GM06990 (cell line): Measurements from ENCODE around the gene AHNAK.

ENCODE experiments used
- DNase-seq: peaks from one replicate; pipeline ENCODE4 v3.0.0-alpha.2; 2011; ENCODE audit not compliant: insufficient read length; ENCODE audit errors: extremely low read depth
- H3K27me3 ChIP-seq: replicated peaks from 2 replicates; pipeline ENCODE4 v1.6.0; 2011; ENCODE audit warnings: low read length; ENCODE audit not compliant: control insufficient read depth, insufficient read depth
- H3K36me3 ChIP-seq: 2 replicates; pipeline ENCODE4 v1.5.1; 2011; ENCODE audit warnings: low read length; ENCODE audit not compliant: control insufficient read depth, insufficient read depth
- H3K4me3 ChIP-seq: replicated peaks from 2 replicates; pipeline ENCODE4 v1.5.1; 2011; ENCODE audit warnings: low read depth, mild to moderate bottlenecking, control low read depth, low read length
- TF ChIP-seq, protein P1 (sequence below): IDR thresholded peaks from 2 replicates; pipeline ENCODE4 v1.5.1; 2011; ENCODE audit warnings: low read length, control low read depth, mild to moderate bottlenecking, inconsistent platforms; ENCODE audit not compliant: insufficient read depth, poor library complexity, severe bottlenecking

The AHNAK gene

GRCh38 chr11:62433141-62433903, 113.3 kb downstream of the AHNAK start:
- Histone ChIP-seq H3K36me3 (no peaks in the 10 kb centered on the region), H3K4me3 (no peak overlapping the region), H3K27me3 (no peaks in the 10 kb centered on the region)
- TF ChIP-seq, protein P1, sequence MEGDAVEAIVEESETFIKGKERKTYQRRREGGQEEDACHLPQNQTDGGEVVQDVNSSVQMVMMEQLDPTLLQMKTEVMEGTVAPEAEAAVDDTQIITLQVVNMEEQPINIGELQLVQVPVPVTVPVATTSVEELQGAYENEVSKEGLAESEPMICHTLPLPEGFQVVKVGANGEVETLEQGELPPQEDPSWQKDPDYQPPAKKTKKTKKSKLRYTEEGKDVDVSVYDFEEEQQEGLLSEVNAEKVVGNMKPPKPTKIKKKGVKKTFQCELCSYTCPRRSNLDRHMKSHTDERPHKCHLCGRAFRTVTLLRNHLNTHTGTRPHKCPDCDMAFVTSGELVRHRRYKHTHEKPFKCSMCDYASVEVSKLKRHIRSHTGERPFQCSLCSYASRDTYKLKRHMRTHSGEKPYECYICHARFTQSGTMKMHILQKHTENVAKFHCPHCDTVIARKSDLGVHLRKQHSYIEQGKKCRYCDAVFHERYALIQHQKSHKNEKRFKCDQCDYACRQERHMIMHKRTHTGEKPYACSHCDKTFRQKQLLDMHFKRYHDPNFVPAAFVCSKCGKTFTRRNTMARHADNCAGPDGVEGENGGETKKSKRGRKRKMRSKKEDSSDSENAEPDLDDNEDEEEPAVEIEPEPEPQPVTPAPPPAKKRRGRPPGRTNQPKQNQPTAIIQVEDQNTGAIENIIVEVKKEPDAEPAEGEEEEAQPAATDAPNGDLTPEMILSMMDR = no peak
- DNase-seq = no peak

DNA sequence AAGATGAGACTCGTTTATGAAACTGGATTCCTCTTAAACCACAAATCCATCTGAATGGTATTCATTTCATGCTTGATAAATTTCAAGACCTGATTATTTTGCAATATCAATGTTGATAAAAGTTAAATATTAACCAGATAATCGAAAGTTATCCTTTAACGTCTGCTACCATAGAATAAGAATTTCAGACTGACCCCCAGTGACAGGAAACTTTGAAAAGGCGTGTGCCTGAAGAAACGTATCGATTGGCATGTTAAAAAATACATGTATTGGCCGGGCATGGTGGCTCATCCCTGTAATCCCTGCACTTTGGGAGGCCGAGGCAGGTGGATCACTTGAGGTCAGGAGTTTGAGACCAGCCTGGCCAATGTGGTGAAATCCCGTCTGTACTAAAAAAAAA, 113.9 kb downstream of the AHNAK start:
- TF ChIP-seq, protein P1 = no peak
- H3K36me3 ChIP-seq = no peaks in the 10 kb centered on the region
- no peak for DNase-seq
- no peaks in the 10 kb centered on the region for H3K27me3 ChIP-seq
- H3K4me3 ChIP-seq = no peak overlapping the region

- Histone ChIP-seq H3K36me3 (no peaks in the 10 kb centered on the region), H3K27me3 (no peaks in the 10 kb centered on the region), H3K4me3 (no peak overlapping the region)
- TF ChIP-seq, protein P1 = no peak
- DNase-seq = no peak
These were observed 115.3 kb downstream of the AHNAK start for GRCh38 chr11:62431171-62431901.

DNA sequence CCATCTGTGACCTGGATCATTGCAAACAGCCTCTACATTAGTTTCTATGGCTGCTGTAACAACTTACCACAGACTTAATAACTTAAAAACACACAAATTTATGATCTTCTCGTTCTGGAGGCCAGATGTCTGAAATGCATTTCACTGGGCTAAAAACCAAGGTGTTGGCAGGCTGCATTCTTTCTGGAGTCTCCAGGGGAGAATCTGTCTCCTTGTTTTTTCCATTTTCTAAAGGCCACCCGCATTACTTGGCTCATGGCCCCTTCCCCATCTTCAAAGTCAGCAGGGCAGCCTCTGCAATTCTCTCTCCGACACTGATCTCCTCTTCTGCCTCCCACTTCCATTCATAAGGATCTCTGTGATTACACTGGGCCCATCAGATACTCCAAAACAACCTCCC, 116.2 kb downstream of the AHNAK start:
- Histone ChIP-seq H3K36me3 (no peaks in the 10 kb centered on the region), H3K4me3 (no peak overlapping the region), H3K27me3 (no peaks in the 10 kb centered on the region)
- DNase-seq = no peak
- TF ChIP-seq, protein P1 = no peak

GRCh38 chr11:62428871-62429560, 117.6 kb downstream of the AHNAK start:
- no peaks in the 10 kb centered on the region for H3K27me3 ChIP-seq
- no peaks in the 10 kb centered on the region for H3K36me3 ChIP-seq
- no peak overlapping the region for H3K4me3 ChIP-seq
- TF ChIP-seq, protein P1 = no peak
- DNase-seq = no peak
